HUES6 (cell line): Measurements from ENCODE around the gene OSBP2.

Experiments used
- H3K27ac ChIP-seq: 2 replicates; pipeline ENCODE4 v1.7.0; 2013; ENCODE audit warnings: low read depth, mild to moderate bottlenecking, low read length, inconsistent platforms
- H3K27me3 ChIP-seq: 2 replicates; pipeline ENCODE4 v1.6.1; 2013; ENCODE audit warnings: low read length; ENCODE audit not compliant: control insufficient read depth, insufficient read depth
- H3K36me3 ChIP-seq: 2 replicates; pipeline ENCODE4 v1.6.1; 2013; ENCODE audit warnings: low read length; ENCODE audit not compliant: control insufficient read depth, insufficient read depth
- H3K4me1 ChIP-seq: 2 replicates; pipeline ENCODE4 v1.6.1; 2013; ENCODE audit warnings: low read length; ENCODE audit not compliant: control insufficient read depth, insufficient read depth
- H3K4me3 ChIP-seq: 2 replicates; pipeline ENCODE4 v1.5.1; 2013; ENCODE audit warnings: low read depth, low read length
- H3K9ac ChIP-seq: one replicate; pipeline ENCODE4 v1.6.1; 2013; ENCODE audit warnings: mild to moderate bottlenecking, low read length
- H3K9me3 ChIP-seq: 2 replicates; pipeline ENCODE4 v1.6.1; 2013; ENCODE audit warnings: low read depth, low read length; ENCODE audit not compliant: control insufficient read depth, insufficient read depth

OSBP2 gene

DNA sequence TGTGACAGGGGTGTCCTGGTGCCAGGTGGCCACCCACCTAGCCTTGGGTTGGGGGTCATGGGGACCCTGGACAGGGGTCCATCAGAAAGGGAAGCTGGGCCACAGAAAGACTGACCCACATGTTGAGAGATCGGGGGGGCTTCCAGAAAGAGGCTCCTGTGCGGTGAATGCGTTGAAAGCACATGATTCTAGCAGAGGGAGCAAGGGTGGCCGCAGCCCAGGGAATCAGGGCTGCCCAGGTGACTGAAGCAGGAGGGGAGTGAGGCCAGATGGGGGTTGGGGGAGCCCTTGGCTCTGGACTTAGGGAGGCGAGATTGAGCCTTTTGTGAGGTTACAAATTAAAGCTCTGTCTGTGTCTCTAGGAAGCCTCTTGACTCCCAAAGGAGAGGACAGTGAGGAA lies 193.2 kb downstream of the OSBP2 start:
- Histone ChIP-seq H3K27me3 (no peaks in the 10 kb centered on the region), H3K9ac (no peak overlapping the region), H3K4me3 (no peak overlapping the region), H3K9me3 (no peaks in the 10 kb centered on the region), H3K4me1 (0 out of 2 replicates have a peak, but pooled peaks cover 3% of the 10 kb centered on the region), H3K27ac (no peak overlapping the region), H3K36me3 (peaks cover 17% of the 10 kb centered on the region)

DNA sequence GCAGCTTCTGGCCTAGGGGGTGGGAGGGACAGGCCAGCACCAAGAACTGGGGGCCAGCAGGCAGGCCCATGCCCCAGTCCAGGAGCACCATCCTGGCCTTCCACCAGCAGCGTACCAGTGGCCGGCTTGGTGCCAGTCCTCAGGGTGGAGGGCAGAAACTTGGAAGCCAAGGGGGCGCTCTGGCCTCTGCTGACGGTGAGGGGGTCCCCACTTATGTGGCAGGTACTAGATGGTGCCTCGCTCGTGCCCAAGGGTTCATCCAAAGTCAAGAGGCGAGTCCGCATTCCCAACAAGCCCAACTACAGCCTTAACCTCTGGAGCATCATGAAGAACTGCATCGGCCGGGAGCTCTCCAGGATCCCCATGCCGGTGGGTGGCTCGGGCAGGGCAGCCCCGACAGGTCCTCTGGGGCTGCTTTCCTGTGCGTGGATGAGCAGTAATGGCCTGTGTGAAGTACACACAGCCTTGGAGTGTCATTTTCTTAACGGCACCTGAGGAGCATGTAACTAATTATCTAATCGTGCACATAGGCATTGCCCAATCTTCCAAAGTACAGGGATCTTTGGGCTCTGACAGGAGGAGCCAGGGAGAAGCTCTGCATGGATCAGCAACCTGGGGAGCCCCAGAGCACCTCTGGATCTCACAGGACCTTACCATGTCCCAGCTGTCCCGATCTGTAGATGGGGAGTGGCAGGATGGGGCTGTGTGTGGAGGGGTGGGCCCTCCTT lies 194.8 kb downstream of the OSBP2 start:
- H3K4me3 ChIP-seq, result no peak overlapping the region
- H3K9ac ChIP-seq, result no peak overlapping the region
- H3K27ac ChIP-seq, result no peak overlapping the region
- H3K4me1 ChIP-seq, result peaks cover 6% of the 10 kb centered on the region; the same call in 1 of the 2 replicates
- no peaks in the 10 kb centered on the region for H3K9me3 ChIP-seq
- H3K36me3 ChIP-seq, result peaks cover 23% of the 10 kb centered on the region
- no peaks in the 10 kb centered on the region for H3K27me3 ChIP-seq

DNA sequence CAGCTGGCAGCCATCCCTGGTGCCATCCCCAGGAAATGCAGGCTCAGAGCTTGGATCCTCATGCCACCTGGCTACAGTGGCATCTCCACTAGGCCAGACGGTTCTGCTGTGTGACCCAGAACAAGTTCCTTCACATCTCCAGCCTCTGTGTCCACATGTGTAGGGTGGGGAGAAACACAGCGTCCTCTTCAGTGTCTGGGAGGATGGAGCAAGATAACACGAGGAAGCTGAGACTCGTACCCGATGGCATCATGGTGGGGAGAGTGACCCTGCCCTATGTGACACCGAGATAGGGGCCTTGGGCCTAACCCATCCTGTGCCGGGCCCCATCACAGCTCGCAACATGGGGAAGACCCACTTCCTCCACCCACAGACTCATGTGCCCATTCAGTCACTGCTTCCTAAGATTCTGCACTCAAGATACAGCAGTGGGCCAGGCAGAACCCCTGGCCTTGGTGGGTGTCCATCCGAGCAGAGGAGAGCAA lies 195.4 kb downstream of the OSBP2 start:
- no peaks in the 10 kb centered on the region for H3K27me3 ChIP-seq
- no peaks in the 10 kb centered on the region for H3K9me3 ChIP-seq
- H3K9ac ChIP-seq, result no peak overlapping the region
- no peak overlapping the region for H3K4me3 ChIP-seq
- H3K36me3 ChIP-seq, result peaks cover 23% of the 10 kb centered on the region
- peaks cover 12% of the 10 kb centered on the region; the same call in 1 of the 2 replicates for H3K4me1 ChIP-seq
- no peak overlapping the region for H3K27ac ChIP-seq

DNA sequence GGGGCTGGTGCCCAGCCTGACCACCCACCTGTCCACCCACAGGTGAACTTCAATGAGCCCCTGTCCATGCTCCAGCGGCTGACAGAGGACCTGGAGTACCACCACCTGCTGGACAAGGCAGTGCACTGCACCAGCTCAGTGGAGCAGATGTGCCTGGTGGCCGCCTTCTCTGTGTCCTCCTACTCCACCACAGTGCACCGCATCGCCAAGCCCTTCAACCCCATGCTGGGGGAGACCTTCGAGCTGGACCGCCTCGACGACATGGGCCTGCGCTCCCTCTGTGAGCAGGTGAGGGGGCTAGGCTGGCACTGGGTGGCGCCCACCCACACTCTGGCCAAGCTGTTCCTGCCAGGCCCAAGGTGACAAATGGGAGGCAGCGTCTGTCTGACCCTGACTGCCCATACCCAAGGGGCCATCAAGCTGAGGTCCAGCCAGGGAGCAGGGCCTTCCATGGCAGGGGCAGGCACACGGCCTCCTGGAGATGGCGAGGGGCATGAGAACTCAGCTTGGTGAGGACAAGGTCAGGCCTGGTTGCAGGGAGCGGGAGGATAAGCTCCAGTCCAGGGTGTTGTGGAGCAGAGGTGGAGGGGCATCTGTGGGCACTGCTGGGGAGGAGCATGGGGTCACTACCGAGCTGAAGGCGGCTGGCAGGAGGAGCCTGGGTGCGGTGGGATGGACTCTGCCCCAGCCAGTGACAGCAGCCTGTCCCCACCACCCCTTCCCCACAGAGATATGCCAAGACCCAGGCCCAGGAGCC lies 196.2 kb downstream of the OSBP2 start:
- Histone ChIP-seq H3K27me3 (no peaks in the 10 kb centered on the region), H3K27ac (no peak overlapping the region), H3K4me1 (peaks cover 12% of the 10 kb centered on the region; the same call in 1 of the 2 replicates), H3K9ac (no peak overlapping the region), H3K36me3 (peaks cover 23% of the 10 kb centered on the region), H3K9me3 (no peaks in the 10 kb centered on the region), H3K4me3 (no peak overlapping the region)

DNA sequence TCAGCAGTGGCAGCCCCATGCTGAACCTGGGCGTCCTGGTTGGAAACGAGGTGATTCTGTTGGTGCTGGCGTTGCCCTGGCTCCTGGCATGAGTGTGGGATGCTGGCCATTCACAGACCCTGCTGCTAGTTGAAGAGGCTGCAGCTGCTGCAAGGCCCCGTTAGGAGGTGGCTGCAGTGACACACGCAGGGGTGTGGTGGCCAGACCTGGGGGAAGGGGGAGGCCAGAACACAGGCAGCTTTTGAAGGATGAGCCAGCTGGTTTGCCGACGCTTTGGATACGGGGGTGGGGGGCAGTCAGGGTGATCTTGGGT lies 196.7 kb downstream of the OSBP2 start:
- H3K36me3 ChIP-seq, result peaks cover 23% of the 10 kb centered on the region
- no peak overlapping the region for H3K27ac ChIP-seq
- H3K9ac ChIP-seq, result no peak overlapping the region

DNA sequence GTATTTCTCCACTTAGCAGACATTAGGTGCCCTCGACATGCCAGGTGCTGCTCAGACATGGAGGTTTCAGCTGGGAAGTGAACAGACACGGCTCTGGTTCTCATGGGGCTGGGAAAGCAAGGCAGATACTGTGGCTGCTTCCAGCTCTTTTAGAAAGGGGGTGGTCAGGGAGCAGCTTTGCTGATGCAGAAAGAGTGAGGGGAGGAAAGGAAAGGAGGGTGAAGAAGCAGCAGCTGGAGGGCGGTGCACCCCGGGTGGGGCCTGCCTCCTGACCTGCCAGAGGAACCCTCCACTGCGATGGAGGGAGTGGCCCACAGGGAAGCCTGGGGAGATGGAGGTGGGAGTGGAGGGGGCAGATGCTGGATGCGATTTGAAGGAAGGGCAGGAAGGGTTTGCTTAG lies 197.1 kb downstream of the OSBP2 start:
- Histone ChIP-seq H3K4me1 (peaks cover 9% of the 10 kb centered on the region; the same call in 1 of the 2 replicates), H3K27ac (no peak overlapping the region), H3K27me3 (no peaks in the 10 kb centered on the region), H3K9ac (no peak overlapping the region), H3K4me3 (no peak overlapping the region), H3K9me3 (no peaks in the 10 kb centered on the region), H3K36me3 (peaks cover 23% of the 10 kb centered on the region)

More for the DNA sequence above, 196.7 kb downstream of the OSBP2 start:
- H3K4me1 ChIP-seq, result peaks cover 12% of the 10 kb centered on the region; the same call in 1 of the 2 replicates
- H3K9me3 ChIP-seq, result no peaks in the 10 kb centered on the region
- no peak overlapping the region for H3K4me3 ChIP-seq
- H3K27me3 ChIP-seq, result no peaks in the 10 kb centered on the region

DNA sequence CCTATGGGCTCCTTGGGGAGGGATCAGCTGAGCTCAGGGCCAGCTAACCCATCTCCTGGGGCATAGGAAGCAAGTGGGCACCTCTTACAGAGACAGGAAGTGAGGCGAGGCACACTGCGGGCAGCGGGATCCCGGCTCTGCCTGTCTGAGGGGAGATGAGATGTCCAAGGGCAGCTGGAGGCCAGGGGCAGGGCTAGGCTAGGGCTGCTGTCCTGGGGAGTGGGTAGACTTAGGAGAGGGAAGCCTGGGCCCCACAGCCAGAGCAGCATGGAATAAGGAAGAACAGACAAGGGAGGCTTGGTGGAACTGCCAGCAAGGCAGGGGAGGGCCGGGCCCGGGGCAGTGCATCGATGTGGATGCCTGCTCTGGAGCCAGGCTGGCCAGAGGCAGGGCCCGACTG lies 197.6 kb downstream of the OSBP2 start:
- Histone ChIP-seq H3K27me3 (no peaks in the 10 kb centered on the region), H3K36me3 (peaks cover 23% of the 10 kb centered on the region), H3K9ac (no peak overlapping the region), H3K9me3 (no peaks in the 10 kb centered on the region), H3K4me3 (no peak overlapping the region), H3K27ac (no peak overlapping the region), H3K4me1 (peaks cover 9% of the 10 kb centered on the region; the same call in 1 of the 2 replicates)

DNA sequence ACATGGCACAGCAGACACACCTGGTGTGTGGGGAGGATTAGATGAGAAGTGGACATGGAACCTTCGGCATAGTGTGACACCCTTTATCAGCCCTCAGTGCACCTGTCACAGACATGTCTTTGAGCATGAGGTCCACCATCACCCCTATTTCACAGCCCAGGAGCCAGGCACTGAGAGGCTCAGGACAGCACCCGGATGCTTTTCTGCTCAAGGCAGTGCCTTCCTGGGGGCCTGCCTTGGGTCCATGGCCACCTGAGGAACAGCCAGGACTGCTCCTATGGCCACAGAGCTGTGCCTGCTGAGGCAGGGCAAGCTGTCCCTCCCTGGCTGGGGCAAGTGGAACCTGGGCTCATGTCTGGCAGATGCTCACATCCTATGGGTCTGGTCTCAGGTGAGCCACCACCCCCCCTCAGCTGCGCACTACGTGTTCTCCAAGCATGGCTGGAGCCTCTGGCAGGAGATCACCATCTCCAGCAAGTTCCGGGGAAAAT lies 198.1 kb downstream of the OSBP2 start:
- H3K4me3 ChIP-seq, result no peak overlapping the region
- H3K4me1 ChIP-seq, result peaks cover 9% of the 10 kb centered on the region; the same call in 1 of the 2 replicates
- H3K9me3 ChIP-seq, result no peaks in the 10 kb centered on the region
- peaks cover 23% of the 10 kb centered on the region for H3K36me3 ChIP-seq
- no peak overlapping the region for H3K9ac ChIP-seq
- no peak overlapping the region for H3K27ac ChIP-seq
- H3K27me3 ChIP-seq, result no peaks in the 10 kb centered on the region

DNA sequence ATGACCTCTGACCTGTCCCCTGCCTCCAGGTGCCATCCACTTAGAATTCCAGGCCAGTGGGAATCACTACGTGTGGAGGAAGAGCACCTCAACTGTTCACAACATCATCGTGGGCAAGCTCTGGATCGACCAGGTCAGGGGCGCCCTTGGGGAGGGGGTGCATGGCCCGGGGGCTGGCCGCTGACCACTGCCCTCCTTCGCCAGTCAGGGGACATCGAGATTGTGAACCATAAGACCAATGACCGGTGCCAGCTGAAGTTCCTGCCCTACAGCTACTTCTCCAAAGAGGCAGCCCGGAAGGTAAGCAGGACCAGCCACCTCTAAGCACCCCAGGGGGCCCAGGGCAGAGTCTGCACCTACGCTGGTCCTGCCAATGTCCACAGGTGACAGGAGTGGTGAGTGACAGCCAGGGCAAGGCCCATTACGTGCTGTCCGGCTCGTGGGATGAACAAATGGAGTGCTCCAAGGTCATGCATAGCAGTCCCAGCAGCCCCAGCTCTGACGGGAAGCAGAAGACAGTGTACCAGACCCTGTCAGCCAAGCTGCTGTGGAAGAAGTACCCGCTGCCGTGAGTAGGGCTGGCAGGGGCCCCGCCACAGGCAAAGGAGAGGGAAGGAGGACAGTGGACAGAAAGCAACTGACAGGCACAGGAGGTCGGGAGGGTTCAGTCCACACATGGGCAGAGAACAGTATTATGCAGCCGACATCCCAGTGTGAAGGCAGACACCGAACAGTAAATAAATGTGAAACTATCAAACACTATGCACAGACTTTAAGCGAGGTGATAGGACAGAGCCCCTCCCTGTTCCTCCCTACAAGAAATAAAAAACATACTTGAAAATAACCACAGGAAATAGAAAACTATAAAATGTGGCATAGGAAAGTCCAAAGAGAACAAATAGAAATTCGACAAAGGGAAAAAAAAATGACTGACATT lies 199.0 kb downstream of the OSBP2 start:
- Histone ChIP-seq H3K27me3 (no peaks in the 10 kb centered on the region), H3K27ac (no peak overlapping the region), H3K9ac (no peak overlapping the region), H3K4me3 (no peak overlapping the region), H3K36me3 (peaks cover 23% of the 10 kb centered on the region), H3K9me3 (no peaks in the 10 kb centered on the region), H3K4me1 (peaks cover 9% of the 10 kb centered on the region; the same call in 1 of the 2 replicates)

DNA sequence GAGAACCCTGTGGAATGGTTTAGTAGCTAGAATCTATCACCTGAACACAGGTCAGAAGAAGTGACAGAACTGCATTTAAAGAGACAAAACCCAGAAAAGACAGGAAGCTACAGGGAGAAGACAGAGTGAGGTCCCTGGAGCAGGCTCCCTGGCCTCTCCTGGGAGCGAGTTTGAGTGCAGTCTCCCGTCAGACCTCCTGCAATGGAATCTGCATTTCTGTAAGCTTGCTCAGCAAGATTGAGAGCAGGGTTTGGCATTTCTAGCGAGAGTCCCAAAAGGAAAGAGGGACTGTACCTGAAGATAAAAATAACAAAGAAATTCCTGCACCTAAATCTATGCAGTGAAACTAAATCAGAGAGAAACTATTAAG lies 199.7 kb downstream of the OSBP2 start:
- H3K9me3 ChIP-seq, result no peaks in the 10 kb centered on the region
- H3K36me3 ChIP-seq, result peaks cover 27% of the 10 kb centered on the region

More for the DNA sequence above, 199.7 kb downstream of the OSBP2 start:
- Histone ChIP-seq H3K27me3 (no peaks in the 10 kb centered on the region), H3K9ac (no peak overlapping the region), H3K4me1 (peaks cover 9% of the 10 kb centered on the region; the same call in 1 of the 2 replicates), H3K27ac (no peak overlapping the region), H3K4me3 (no peak overlapping the region)
